GM23248 (cell line): ENCODE data around the gene GPATCH2. TPM values are rescaled to one million over a fixed set of nuclear protein-coding genes. Genes with fewer than 3 reads are reported as not detected.

ENCODE experiments used
- DNase-seq: peaks from one replicate; pipeline ENCODE4 v3.0.0-alpha.2; 2015
- H2AFZ ChIP-seq: fragments of 200-600 bp; sonication (generic); 2 replicates; pipeline ENCODE4 v1.6.1; 2016; ENCODE audit warnings: antibody characterized with exemption
- H3F3A ChIP-seq: fragments of 200-600 bp; sonication (generic); 2 replicates; pipeline ENCODE4 v1.6.1; 2016; ENCODE audit warnings: mild to moderate bottlenecking, antibody characterized with exemption, mixed run types; ENCODE audit not compliant: insufficient read depth
- H3K27ac ChIP-seq: fragments of 200-600 bp; sonication (generic); 2 replicates; pipeline ENCODE4 v1.5.1; 2016; ENCODE audit warnings: mild to moderate bottlenecking
- H3K27me3 ChIP-seq: fragments of 200-600 bp; sonication (generic); replicated peaks from 2 replicates; pipeline ENCODE4 v1.6.1; 2016; ENCODE audit warnings: mild to moderate bottlenecking; ENCODE audit not compliant: insufficient read depth
- H3K36me3 ChIP-seq: fragments of 200-600 bp; sonication (generic); 2 replicates; pipeline ENCODE4 v1.6.1; 2016; ENCODE audit warnings: low read depth, mild to moderate bottlenecking
- H3K4me1 ChIP-seq: fragments of 200-600 bp; sonication (generic); 2 replicates; pipeline ENCODE4 v1.6.1; 2016; ENCODE audit warnings: mild to moderate bottlenecking; ENCODE audit not compliant: insufficient read depth
- H3K4me2 ChIP-seq: fragments of 200-600 bp; sonication (generic); one replicate; pipeline ENCODE4 v1.6.1; 2016; ENCODE audit warnings: mild to moderate bottlenecking; ENCODE audit not compliant: unreplicated experiment
- H3K4me3 ChIP-seq: fragments of 200-600 bp; sonication (generic); 2 replicates; pipeline ENCODE4 v1.5.1; 2016; ENCODE audit warnings: mild to moderate bottlenecking
- H3K79me2 ChIP-seq: fragments of 200-600 bp; sonication (generic); 2 replicates; pipeline ENCODE4 v1.6.1; 2016; ENCODE audit warnings: mild to moderate bottlenecking; ENCODE audit not compliant: insufficient read depth
- H3K9ac ChIP-seq: fragments of 200-600 bp; sonication (generic); 2 replicates; pipeline ENCODE4 v1.6.1; 2016; ENCODE audit warnings: mild to moderate bottlenecking
- H3K9me2 ChIP-seq: fragments of 200-600 bp; sonication (generic); 2 replicates; pipeline ENCODE4 v1.6.1; 2016; ENCODE audit warnings: mixed run types, mild to moderate bottlenecking, moderate library complexity; ENCODE audit not compliant: insufficient read depth
- H3K9me3 ChIP-seq: fragments of 200-600 bp; sonication (generic); one replicate; pipeline ENCODE4 v1.6.1; 2017; ENCODE audit warnings: low read depth
- H4K20me1 ChIP-seq: fragments of 200-600 bp; sonication (generic); 2 replicates; pipeline ENCODE4 v1.6.0; 2016; ENCODE audit not compliant: insufficient read depth
- EZH2 ChIP-seq: fragments of 200-600 bp; sonication (generic); IDR thresholded peaks from 2 replicates; pipeline ENCODE4 v1.6.1; 2018; ENCODE audit warnings: antibody characterized with exemption, mild to moderate bottlenecking; ENCODE audit not compliant: insufficient read depth, poor library complexity, severe bottlenecking
- EZH2phosphoT487 ChIP-seq: fragments of 200-600 bp; sonication (generic); IDR thresholded peaks from 2 replicates; pipeline ENCODE4 v1.6.1; 2018; ENCODE audit warnings: antibody characterized with exemption, moderate library complexity, mild to moderate bottlenecking, low read depth; ENCODE audit not compliant: insufficient read depth
- WGBS, 2 experiments: methylation state at CpG; one replicate each; pipeline ENCODE4 v1.1.6; 2015 to 2017; ENCODE audit warnings: low lambda C conversion rate in 2 of 2, low coverage in 1 of 2; ENCODE audit errors: missing lambda C conversion rate in 2 of 2; 5-methylcytosine and 5-hydroxymethylcytosine counted together
- in situ Hi-C: fragments of 300-500 bp; cut with MboI; formaldehyde crosslinking; loops from 2 replicates; pipeline ENCODE4 v1.15.0; 2020
- polyA plus RNA-seq: library from polyadenylated mRNA; unstranded; fragments of >200 nt; fragmentation: Nextera tagmentation; extraction: Ambion mirVana; gene quantifications from 2 replicates; pipeline ENCODE4 v1.2.1, GENCODE V29; 2016
- total RNA-seq: library from RNA; depleted of rRNA; stranded (reverse); fragments of >200 nt; shearing (Covaris generic); gene quantifications from 2 replicates; pipeline ENCODE4 v1.2.3, GENCODE V29; 2014

Gene GPATCH2
- total and polyA plus RNA-seq, 2 experiments from 2014 or later: 6.3 to 8.2 TPM

GRCh38 chr1:217540321-217540720, 90.6 kb downstream of the GPATCH2 start:
- TF ChIP-seq EZH2phosphoT487: no peak
- no peak for TF ChIP-seq EZH2
- H3K27me3 ChIP-seq: no peaks in the 10 kb centered on the region
- H3K9me3 ChIP-seq: no peaks in the 10 kb centered on the region
- H3K79me2 ChIP-seq: peaks cover 2% of the 10 kb centered on the region; the same call in 1 of the 2 replicates
- H3K36me3 ChIP-seq: no peaks in the 10 kb centered on the region
- H3F3A ChIP-seq: no peaks in the 10 kb centered on the region
- in situ Hi-C loops: no loop called here
- H3K9ac ChIP-seq: no peak overlapping the region
- H3K27ac ChIP-seq: no peak overlapping the region
- no peak overlapping the region for H3K4me2 ChIP-seq
- 93 to 96% methylated on average over 2 of the region's 2 CpGs for WGBS, 2 experiments
- H3K4me3 ChIP-seq: no peak overlapping the region
- H3K4me1 ChIP-seq: peaks cover 9% of the 10 kb centered on the region
- no peak for DNase-seq
- no peaks in the 10 kb centered on the region for H4K20me1 ChIP-seq
- no peak overlapping the region for H2AFZ ChIP-seq
- H3K9me2 ChIP-seq: no peaks in the 10 kb centered on the region

- H3K36me3 ChIP-seq: no peaks in the 10 kb centered on the region
- peaks cover 9% of the 10 kb centered on the region for H3K4me1 ChIP-seq
- H3K4me3 ChIP-seq: no peak overlapping the region
- no peaks in the 10 kb centered on the region for H3F3A ChIP-seq
- no peaks in the 10 kb centered on the region for H3K79me2 ChIP-seq
- WGBS, 2 experiments: 85 to 93% methylated on average over 2 of the region's 2 CpGs
- H3K4me2 ChIP-seq: no peak overlapping the region
- H4K20me1 ChIP-seq: no peaks in the 10 kb centered on the region
- H3K9me3 ChIP-seq: no peaks in the 10 kb centered on the region
- TF ChIP-seq EZH2 (no peak), EZH2phosphoT487 (no peak)
- H3K27ac ChIP-seq: no peak overlapping the region
- H3K27me3 ChIP-seq: no peaks in the 10 kb centered on the region
- H3K9me2 ChIP-seq: no peaks in the 10 kb centered on the region
- no peak for DNase-seq
- no peak overlapping the region for H3K9ac ChIP-seq
- H2AFZ ChIP-seq: no peak overlapping the region
- in situ Hi-C loops: no loop called here
Observed at GRCh38 chr1:217539510-217539909, 91.4 kb downstream of the GPATCH2 start.

- in situ Hi-C loops: no loop called here
- no peaks in the 10 kb centered on the region for H4K20me1 ChIP-seq
- H3K4me1 ChIP-seq: peaks cover 9% of the 10 kb centered on the region
- no peak for TF ChIP-seq EZH2
- no peak for TF ChIP-seq EZH2phosphoT487
- no peaks in the 10 kb centered on the region for H3K27me3 ChIP-seq
- no peak overlapping the region for H3K9ac ChIP-seq
- DNase-seq: peak; percentile 74
- no peaks in the 10 kb centered on the region for H3K36me3 ChIP-seq
- no peaks in the 10 kb centered on the region for H3K9me3 ChIP-seq
- 0 out of 2 replicates have a peak, but pooled peaks cover 4% of the 10 kb centered on the region for H3K79me2 ChIP-seq
- H3K9me2 ChIP-seq: no peaks in the 10 kb centered on the region
- no peak overlapping the region for H2AFZ ChIP-seq
- peak overlapping the region; percentile 19 for H3K4me2 ChIP-seq
- WGBS, 2 experiments: 97 to 98% methylated on average over 9 of the region's 9 CpGs
- H3K4me3 ChIP-seq: no peak overlapping the region
- H3K27ac ChIP-seq: no peak overlapping the region
- H3F3A ChIP-seq: no peaks in the 10 kb centered on the region
Observed at GRCh38 chr1:217535601-217536377, 95.1 kb downstream of the GPATCH2 start.

- in situ Hi-C loops: no loop called here
- H4K20me1 ChIP-seq: no peaks in the 10 kb centered on the region
- H3K4me2 ChIP-seq: no peak overlapping the region
- peaks cover 9% of the 10 kb centered on the region for H3K4me1 ChIP-seq
- H3F3A ChIP-seq: 0 out of 2 replicates have a peak, but pooled peaks cover 7% of the 10 kb centered on the region
- H3K27me3 ChIP-seq: no peaks in the 10 kb centered on the region
- no peak overlapping the region for H3K4me3 ChIP-seq
- H3K27ac ChIP-seq: no peak overlapping the region
- H2AFZ ChIP-seq: no peak overlapping the region
- no peaks in the 10 kb centered on the region for H3K9me3 ChIP-seq
- H3K9ac ChIP-seq: no peak overlapping the region
- no peak for DNase-seq
- WGBS, 2 experiments: 95 to 100% methylated on average over 1 of the region's 1 CpG
- TF ChIP-seq EZH2 (no peak), EZH2phosphoT487 (no peak)
- H3K9me2 ChIP-seq: no peaks in the 10 kb centered on the region
- no peaks in the 10 kb centered on the region for H3K36me3 ChIP-seq
- peaks cover 12% of the 10 kb centered on the region; the same call in 1 of the 2 replicates for H3K79me2 ChIP-seq
Observed at GRCh38 chr1:217534566-217534965, 96.3 kb downstream of the GPATCH2 start.
